Measurements from ENCODE around the gene AFF4.

AFF4 gene

GRCh38 chr5:132849347-132849746, 114.1 kb downstream of the AFF4 start:
- no peak for DNase-seq

- DNase-seq = no peak
Measured at GRCh38 chr5:132848270-132848669, 115.2 kb downstream of the AFF4 start.

GRCh38 chr5:132841305-132841704, 122.1 kb downstream of the AFF4 start:
- no peak for DNase-seq

- DNase-seq = peak; percentile 97
Measured at GRCh38 chr5:132840896-132841295, 122.5 kb downstream of the AFF4 start.

- no peak for DNase-seq
Measured at GRCh38 chr5:132840313-132840712, 123.1 kb downstream of the AFF4 start.

DNA sequence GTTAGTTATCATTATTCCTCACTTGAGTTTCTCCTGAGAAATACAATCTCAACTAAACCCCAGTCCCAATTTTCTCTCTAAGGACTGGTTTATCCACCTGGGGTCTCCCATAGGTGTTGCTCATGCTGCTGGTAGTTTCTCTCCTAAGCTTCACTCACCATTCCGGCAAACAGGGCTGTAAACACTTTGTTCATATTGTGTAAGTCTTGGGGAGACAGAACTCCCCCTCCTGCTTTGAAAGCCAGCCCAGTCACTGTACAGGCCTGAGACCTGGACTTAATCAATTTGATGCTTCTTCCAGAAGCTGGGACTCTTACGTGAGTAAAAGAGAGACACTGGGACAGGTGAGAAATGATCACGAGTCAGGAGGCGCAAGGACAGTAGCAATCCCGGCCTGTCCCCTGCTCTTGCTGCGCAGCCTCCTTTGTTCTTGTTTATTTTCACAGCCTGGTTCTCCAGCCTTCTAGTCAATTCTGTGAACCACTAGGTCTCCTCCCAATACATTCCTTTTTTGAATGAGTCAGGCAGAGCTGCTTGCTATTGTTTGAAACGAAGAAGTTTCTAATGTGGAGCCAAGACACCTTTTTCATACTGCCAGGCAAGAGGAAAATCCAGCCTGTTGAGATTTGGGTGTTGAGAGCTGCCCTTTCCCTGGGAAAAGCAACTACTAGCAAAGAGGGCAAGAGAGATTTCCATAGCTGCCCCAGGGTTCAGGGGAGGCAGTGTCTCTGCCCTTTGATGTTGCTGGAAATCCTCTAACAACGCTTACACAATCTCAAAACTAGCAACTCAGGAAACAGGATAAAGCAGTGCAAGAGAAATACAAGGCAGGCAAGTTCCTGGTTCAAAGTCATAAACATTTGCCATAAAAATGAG, 123.8 kb downstream of the AFF4 start:
- DNase-seq = no peak

GRCh38 chr5:132838516-132839282, 124.7 kb downstream of the AFF4 start:
- DNase-seq = no peak

GRCh38 chr5:132837868-132838267, 125.6 kb downstream of the AFF4 start:
- peak; percentile 58 for DNase-seq

DNA sequence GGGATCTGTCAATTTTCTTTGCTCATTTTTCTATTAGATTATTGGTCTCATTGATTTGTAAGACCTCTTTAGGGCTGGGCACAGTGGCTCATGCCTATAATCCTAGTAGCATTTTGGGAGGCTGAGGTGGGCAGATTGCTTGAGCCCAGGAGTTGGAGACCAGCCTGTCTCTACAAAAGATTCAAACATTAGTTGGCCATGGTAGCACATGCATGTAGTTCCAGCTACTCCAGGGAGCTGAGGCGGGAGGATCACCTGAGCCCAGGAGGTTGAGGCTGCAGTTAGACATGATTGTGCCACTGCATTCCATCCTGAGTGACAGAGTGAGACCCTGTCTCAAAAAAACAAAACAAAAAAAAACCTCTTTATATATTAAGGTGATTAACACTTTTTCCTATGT, 126.6 kb downstream of the AFF4 start:
- DNase-seq = no peak

GRCh38 chr5:132834057-132834456, 129.4 kb downstream of the AFF4 start:
- DNase-seq = no peak

GRCh38 chr5:132832612-132833011, 130.8 kb downstream of the AFF4 start:
- no peak for DNase-seq

GRCh38 chr5:132831095-132831860, 132.2 kb downstream of the AFF4 start:
- DNase-seq = no peak

DNA sequence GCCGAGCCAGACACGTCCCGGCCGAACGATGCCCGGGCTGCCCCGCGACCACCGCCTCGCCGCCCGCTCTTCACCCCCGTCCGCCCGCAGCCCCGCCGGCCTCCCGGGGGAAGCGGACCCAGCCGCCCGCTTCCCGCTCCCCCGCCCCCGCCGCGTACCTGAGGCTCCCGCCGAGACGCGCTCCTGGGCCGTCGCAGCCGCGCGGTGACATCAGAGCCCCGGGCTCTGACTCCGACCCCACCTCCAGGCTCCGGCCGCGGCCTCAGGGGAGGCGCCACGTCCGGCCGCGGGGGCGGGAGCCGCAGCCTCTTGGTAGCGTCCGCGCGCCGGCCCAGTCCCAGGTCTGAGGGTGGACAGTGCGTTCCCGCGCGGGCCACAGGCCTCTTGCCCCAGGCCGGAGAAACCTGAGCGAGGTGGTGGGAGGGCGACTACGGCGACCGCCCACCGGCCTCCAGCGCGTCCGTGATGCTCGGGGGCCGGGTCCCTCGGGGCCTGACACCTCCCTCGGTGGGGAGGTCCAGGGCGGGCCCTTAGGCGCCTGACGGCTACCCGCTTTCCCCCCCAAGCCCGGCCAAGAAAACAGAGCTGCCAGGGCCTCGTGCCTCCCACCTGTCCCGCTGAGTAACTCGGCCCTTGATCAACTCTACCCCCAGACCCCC, 132.9 kb downstream of the AFF4 start, which contains the start of gene SHROOM1:
SHROOM1 (minus strand) TSS at position 212 of the 659 bp plus-strand sequence. CDS start 4,507 bp downstream, outside the sequence.
- peak; percentile 86 for DNase-seq

GRCh38 chr5:132829742-132830435, 133.5 kb downstream of the AFF4 start:
- peak; percentile 90 for DNase-seq

GRCh38 chr5:132828846-132829494, 134.5 kb downstream of the AFF4 start:
- peak; percentile 57 for DNase-seq

DNA sequence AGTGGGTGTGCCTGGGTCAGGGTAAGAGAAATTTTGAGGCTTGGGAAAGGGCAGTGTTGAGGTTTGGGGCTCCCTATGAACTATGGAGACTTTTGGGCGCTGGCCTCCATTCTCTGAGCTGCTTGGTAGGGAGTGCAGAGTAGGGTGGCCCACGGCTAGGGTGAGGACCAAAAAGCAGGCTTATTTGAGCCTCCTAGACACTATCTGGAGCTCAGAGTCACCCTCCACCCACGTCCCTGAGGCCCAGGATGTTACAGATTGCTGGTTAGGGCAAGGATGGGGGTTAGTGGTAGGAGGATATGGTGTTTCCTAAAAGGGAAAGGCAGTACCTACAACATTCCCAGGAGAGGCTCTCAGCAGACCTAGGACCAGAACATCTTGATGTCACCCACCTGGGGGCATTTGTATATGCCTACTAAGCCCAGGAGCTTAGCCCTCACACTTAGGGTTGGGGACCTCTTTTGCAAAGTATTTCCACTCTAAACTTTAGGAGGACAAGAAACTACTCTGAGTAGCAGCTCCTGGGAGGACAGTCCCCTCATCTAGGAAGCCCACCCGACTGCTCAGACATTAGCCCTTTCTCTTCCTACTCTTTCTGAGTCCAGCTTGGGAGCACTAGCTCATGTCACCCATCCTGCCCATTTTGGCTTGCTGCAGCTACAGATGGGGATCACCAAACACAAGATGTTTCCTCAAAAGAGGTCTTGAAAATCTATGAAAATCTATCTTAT, 135.3 kb downstream of the AFF4 start:
- DNase-seq = no peak

GRCh38 chr5:132826424-132827082, 136.9 kb downstream of the AFF4 start:
- no peak for DNase-seq

DNA sequence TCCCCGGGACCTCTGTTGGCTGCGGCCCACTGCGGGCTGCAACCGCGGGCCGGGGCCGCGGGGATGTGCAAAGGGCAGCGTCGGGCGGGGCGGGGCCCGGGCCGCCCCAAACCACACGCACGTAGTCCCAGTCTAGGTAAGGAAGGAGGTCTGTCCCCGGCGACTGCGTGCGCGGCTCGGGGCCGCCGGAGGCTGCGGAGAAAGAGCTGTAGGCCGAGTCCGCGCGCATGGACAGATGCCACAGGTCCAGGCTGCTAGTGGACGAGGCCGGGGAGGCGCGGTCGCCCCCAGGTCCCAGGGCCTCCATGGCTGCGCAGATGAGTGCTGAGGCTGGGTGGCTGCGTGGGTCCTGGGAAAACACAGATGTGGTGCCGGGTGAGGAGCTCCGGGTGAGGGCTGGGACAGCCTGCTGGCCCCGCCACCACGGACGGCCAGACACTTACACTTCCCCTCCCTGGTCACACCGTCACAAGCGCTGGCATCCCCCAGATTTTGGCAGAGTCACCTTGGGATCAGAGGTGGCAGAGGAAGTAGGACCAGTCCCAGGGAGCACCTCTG, 137.5 kb downstream of the AFF4 start:
- DNase-seq = no peak

All from NCI-H69 (cell line).